ENCODE results near the gene P2RX3. TPM values are rescaled to one million over a fixed set of nuclear protein-coding genes. Genes with fewer than 3 reads are reported as not detected.

The P2RX3 gene
- total RNA-seq, 1 experiment from 2014 or later: 0.15 TPM

DNA sequence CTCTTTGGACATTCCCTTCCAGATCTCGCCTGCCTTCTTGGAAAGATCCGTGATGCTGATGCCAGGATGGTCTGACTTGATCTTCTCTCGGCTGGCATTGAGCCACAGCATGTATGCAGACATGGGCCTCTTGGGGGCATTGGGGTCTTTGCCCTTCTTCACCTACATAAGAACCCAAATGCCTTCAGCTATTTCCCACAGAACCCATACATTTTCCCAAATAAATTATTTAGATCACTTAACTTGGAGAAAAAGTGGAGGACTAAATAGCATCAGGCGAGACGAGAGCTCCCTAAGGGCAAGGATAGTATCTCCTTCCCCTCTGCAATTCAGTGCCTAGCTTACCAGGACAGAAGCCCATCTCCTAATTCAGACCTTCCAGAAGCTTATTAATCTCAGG, 10.4 kb upstream of the P2RX3 start:
- Histone ChIP-seq H2AFZ (ENCODE audit: low read length) (no peak overlapping the region), H2BK15ac (ENCODE audit: low read depth, low read length) (no peak overlapping the region), H3K79me2 (ENCODE audit: insufficient read depth, low read length) (peaks cover 9% of the 10 kb centered on the region), H3K14ac (ENCODE audit: insufficient read depth, low read length) (no peak overlapping the region), H3K23ac (ENCODE audit: insufficient read length, low read depth, low read length) (no peak overlapping the region), H3K4ac (ENCODE audit: low read depth, low read length) (no peak overlapping the region), H4K8ac (replicated peaks; ENCODE audit: insufficient read length, low read depth, low read length) (no peak overlapping the region), H3K27ac (ENCODE audit: insufficient read length, low read depth, low read length) (no peak overlapping the region), H2BK12ac (ENCODE audit: insufficient read length, low read depth, low read length) (no peak overlapping the region), H2BK20ac (ENCODE audit: low read depth, low read length, poor library complexity, severe bottlenecking) (no peak overlapping the region), H3K27me3 (ENCODE audit: insufficient read depth, low read length) (no peaks in the 10 kb centered on the region), H3K4me1 (ENCODE audit: insufficient read depth, low read length) (peaks cover 8% of the 10 kb centered on the region; the same call in 1 of the 2 replicates), H3K4me2 (ENCODE audit: insufficient read depth, insufficient read length, low read length) (no peak overlapping the region), H4K20me1 (ENCODE audit: control insufficient read depth, insufficient read depth, insufficient read length) (no peaks in the 10 kb centered on the region), H3T11ph (ENCODE audit: low read length) (no peak overlapping the region), H3K56ac (ENCODE audit: insufficient read length, low read depth, low read length) (no peak overlapping the region), H3K9ac (ENCODE audit: extremely low read depth, insufficient read length, low read length) (no peak overlapping the region), H3K9me3 (ENCODE audit: control insufficient read depth, low read depth, low read length) (no peaks in the 10 kb centered on the region), H3K23me2 (ENCODE audit: insufficient read length, low read depth, low read length, poor library complexity, severe bottlenecking) (peaks cover 13% of the 10 kb centered on the region), H2BK120ac (ENCODE audit: low read depth, low read length, poor library complexity, severe bottlenecking) (no peak overlapping the region), H3K18ac (ENCODE audit: insufficient read length, low read depth, low read length) (no peak overlapping the region), H3K79me1 (ENCODE audit: insufficient read depth, low read depth, low read length, poor library complexity, severe bottlenecking) (peaks cover 9% of the 10 kb centered on the region), H2BK5ac (ENCODE audit: insufficient read length, low read length) (no peak overlapping the region), H2AK5ac (ENCODE audit: insufficient read length, low read length) (no peak overlapping the region), H4K91ac (ENCODE audit: insufficient read length, low read depth, low read length) (no peak overlapping the region), H4K5ac (ENCODE audit: insufficient read length, low read depth, low read length) (no peak overlapping the region)
- DNase-seq: no peak
- peaks cover 62 to 75% (median 73%) of the 10 kb centered on the region in 3 experiments for H3K36me3 Mint-ChIP-seq (ENCODE audit: insufficient read depth in 1 of 3, low read depth in 3 of 3)
- H3K4me1 Mint-ChIP-seq: peaks cover 25 to 26% of the 10 kb centered on the region in 2 experiments
- H3K27ac Mint-ChIP-seq: peak overlapping the region in 1 of 3 experiments; percentile 19; a peak in 2 of 7 replicates
- no peak overlapping the region for H3K4me3 Mint-ChIP-seq
- WGBS (ENCODE audit: extremely low coverage, insufficient read length, low lambda C conversion rate): no CpG with 5 or more reads among the region's 5 CpGs
- H3K9me3 Mint-ChIP-seq: no peaks in the 10 kb centered on the region; a peak in 1 of 5 replicates
- H3K27me3 Mint-ChIP-seq (ENCODE audit: low read depth): peaks cover 1% of the 10 kb centered on the region; the same call in 1 of the 2 replicates
- TF ChIP-seq, protein P1, sequence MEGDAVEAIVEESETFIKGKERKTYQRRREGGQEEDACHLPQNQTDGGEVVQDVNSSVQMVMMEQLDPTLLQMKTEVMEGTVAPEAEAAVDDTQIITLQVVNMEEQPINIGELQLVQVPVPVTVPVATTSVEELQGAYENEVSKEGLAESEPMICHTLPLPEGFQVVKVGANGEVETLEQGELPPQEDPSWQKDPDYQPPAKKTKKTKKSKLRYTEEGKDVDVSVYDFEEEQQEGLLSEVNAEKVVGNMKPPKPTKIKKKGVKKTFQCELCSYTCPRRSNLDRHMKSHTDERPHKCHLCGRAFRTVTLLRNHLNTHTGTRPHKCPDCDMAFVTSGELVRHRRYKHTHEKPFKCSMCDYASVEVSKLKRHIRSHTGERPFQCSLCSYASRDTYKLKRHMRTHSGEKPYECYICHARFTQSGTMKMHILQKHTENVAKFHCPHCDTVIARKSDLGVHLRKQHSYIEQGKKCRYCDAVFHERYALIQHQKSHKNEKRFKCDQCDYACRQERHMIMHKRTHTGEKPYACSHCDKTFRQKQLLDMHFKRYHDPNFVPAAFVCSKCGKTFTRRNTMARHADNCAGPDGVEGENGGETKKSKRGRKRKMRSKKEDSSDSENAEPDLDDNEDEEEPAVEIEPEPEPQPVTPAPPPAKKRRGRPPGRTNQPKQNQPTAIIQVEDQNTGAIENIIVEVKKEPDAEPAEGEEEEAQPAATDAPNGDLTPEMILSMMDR (conservative IDR thresholded peaks at IDR 0.05): no peak

Data from H9 (cell line).